Stomach (tissue), 4 donors: Measurements from ENCODE around the gene LRRC71.

Experiments
- POLR2A ChIP-seq, 4 donors: fragments of 450-650 bp; IDR thresholded peaks; one replicate each; pipeline ENCODE4 v1.6.1; 2016; ENCODE audit warnings: antibody characterized with exemption in 4 of 4, control low read depth in 2 of 4, mild to moderate bottlenecking in 1 of 4, moderate library complexity in 1 of 4
- TF ChIP-seq, protein P1 (sequence below), 7 experiments: fragments of 450-650 bp in 4 of 7; fragments of 200-600 bp in 3 of 7; sonication (generic) in 3 of 7; IDR thresholded peaks; one replicate each; pipeline ENCODE4 v1.5.1; 2016 to 2019; ENCODE audit warnings: antibody characterized with exemption in 7 of 7, control low read depth in 2 of 7, mild to moderate bottlenecking in 1 of 7

DNA sequence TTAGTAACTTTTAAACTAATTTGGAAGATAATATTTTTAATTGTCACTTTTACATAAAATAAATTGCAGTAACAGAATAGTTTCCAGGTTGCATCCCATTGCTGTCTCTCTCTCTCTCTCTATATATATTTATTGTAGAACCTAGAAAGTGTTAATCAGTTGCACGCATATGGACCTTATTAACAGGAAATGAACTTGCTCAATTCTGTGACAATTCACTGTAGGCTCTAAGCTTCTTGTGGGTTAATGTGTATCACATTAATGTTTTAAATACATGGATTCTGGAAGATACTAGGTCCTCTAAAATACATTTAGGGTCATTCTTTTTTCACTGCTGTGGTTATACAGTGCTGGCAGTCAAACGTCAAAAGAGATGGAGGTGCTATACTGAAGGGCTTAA lies 33.1 kb downstream of the LRRC71 start:
- TF ChIP-seq, protein P1, sequence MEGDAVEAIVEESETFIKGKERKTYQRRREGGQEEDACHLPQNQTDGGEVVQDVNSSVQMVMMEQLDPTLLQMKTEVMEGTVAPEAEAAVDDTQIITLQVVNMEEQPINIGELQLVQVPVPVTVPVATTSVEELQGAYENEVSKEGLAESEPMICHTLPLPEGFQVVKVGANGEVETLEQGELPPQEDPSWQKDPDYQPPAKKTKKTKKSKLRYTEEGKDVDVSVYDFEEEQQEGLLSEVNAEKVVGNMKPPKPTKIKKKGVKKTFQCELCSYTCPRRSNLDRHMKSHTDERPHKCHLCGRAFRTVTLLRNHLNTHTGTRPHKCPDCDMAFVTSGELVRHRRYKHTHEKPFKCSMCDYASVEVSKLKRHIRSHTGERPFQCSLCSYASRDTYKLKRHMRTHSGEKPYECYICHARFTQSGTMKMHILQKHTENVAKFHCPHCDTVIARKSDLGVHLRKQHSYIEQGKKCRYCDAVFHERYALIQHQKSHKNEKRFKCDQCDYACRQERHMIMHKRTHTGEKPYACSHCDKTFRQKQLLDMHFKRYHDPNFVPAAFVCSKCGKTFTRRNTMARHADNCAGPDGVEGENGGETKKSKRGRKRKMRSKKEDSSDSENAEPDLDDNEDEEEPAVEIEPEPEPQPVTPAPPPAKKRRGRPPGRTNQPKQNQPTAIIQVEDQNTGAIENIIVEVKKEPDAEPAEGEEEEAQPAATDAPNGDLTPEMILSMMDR (IDR thresholded peaks at IDR 0.05), result no peak
- no peak for TF ChIP-seq POLR2A (IDR thresholded peaks at IDR 0.05)
